NCI-H524 (cell line): ENCODE data around the gene KRT35.
A peak's percentile ranks its signal among the peaks of the same experiment; 100 is the strongest.

Experiments
- DNase-seq, 2 experiments: peaks; one replicate each; lab custom pipeline; 2025; lab: John Stamatoyannopoulos, UW

The KRT35 gene

GRCh38 chr17:41481036-41481435, at the start of gene KRT35:
KRT35 (minus strand) TSS chr17:41481151; CDS start chr17:41481097, 54 bp downstream.
- no peak for DNase-seq

GRCh38 chr17:41530062-41531048, 49.4 kb upstream of the KRT35 start:
- DNase-seq = no peak

- DNase-seq = no peak
Observed at GRCh38 chr17:41529491-41529915, 48.6 kb upstream of the KRT35 start.

GRCh38 chr17:41528959-41529353, 48.0 kb upstream of the KRT35 start:
- DNase-seq = no peak

- no peak for DNase-seq
Observed at GRCh38 chr17:41527063-41528023, 46.4 kb upstream of the KRT35 start.

- DNase-seq = no peak
Observed at GRCh38 chr17:41524261-41524660, 43.3 kb upstream of the KRT35 start.

- peak in 1 of 2 experiments; percentile 8 for DNase-seq
Observed at GRCh38 chr17:41523787-41524186, 42.8 kb upstream of the KRT35 start.

GRCh38 chr17:41523225-41523593, 42.3 kb upstream of the KRT35 start:
- DNase-seq = no peak

GRCh38 chr17:41522301-41523224, 41.6 kb upstream of the KRT35 start:
- no peak for DNase-seq

GRCh38 chr17:41521574-41522261, 40.8 kb upstream of the KRT35 start:
- no peak for DNase-seq

GRCh38 chr17:41520821-41521521, 40.0 kb upstream of the KRT35 start:
- peak in 1 of 2 experiments; percentile 8 for DNase-seq

GRCh38 chr17:41519501-41520224, 38.7 kb upstream of the KRT35 start:
- peak in 1 of 2 experiments; percentile 14 for DNase-seq

- DNase-seq = no peak
Observed at GRCh38 chr17:41518789-41519449, 38.0 kb upstream of the KRT35 start, which contains the start of gene KRT15. KRT15 (minus strand) TSS chr17:41518890; CDS start chr17:41518827, 63 bp downstream.

GRCh38 chr17:41518031-41518430, 37.1 kb upstream of the KRT35 start:
- no peak for DNase-seq

GRCh38 chr17:41516830-41517283, 35.9 kb upstream of the KRT35 start:
- no peak for DNase-seq

- DNase-seq = no peak
Observed at GRCh38 chr17:41516147-41516829, 35.3 kb upstream of the KRT35 start.

- no peak for DNase-seq
Observed at GRCh38 chr17:41513168-41513547, 32.2 kb upstream of the KRT35 start.

- DNase-seq = no peak
Observed at GRCh38 chr17:41512546-41513167, 31.7 kb upstream of the KRT35 start.
